ENCODE measurements around the gene TACR1. TPM values are rescaled to one million over a fixed set of nuclear protein-coding genes. Genes with fewer than 3 reads are reported as not detected.
"Not testable (repeated sequence)": the region's sequence is repeated elsewhere in the genome, so short reads cannot be mapped to it uniquely, and the experiment has no call there.

TACR1 gene
- total and polyA plus RNA-seq, 2 donors (not counting 1 experiment from before 2014, with no cell fraction given), result 0.01 to 0.05 TPM

GRCh38 chr2:75174519-75174918, 24.8 kb downstream of the TACR1 start:
- Histone ChIP-seq H3K9me3 (ENCODE audit: control extremely low read depth in 1 of 3, control insufficient read depth in 2 of 3, insufficient read depth in 1 of 3, low read length in 2 of 3) (no peaks in the 10 kb centered on the region), H4K20me1 (ENCODE audit: control insufficient read depth, insufficient read depth, low read length, poor library complexity, severe bottlenecking) (no peaks in the 10 kb centered on the region), H2AFZ (ENCODE audit: insufficient read depth, low read depth, low read length, poor library complexity, severe bottlenecking) (no peak overlapping the region), H3K9ac (ENCODE audit: low read length) (no peak overlapping the region), H3K79me2 (ENCODE audit: control insufficient read depth, insufficient read depth, low read length) (no peaks in the 10 kb centered on the region), H3K4me2 (replicated peaks; ENCODE audit: low read depth, low read length, poor library complexity, severe bottlenecking) (no peak overlapping the region), H3K4me1 (ENCODE audit: control insufficient read depth in 2 of 2, insufficient read depth in 2 of 2, low read length in 2 of 2) (no peaks in the 10 kb centered on the region), H3K27ac (ENCODE audit: low read length in 2 of 2) (no peak overlapping the region), H3K36me3 (replicated peaks in 1 of 2; ENCODE audit: control extremely low read depth in 1 of 2, control insufficient read depth in 1 of 2, extremely low read depth in 1 of 2, insufficient read depth in 2 of 2, low read length in 1 of 2) (no peaks in the 10 kb centered on the region), H3K4me3 (ENCODE audit: control extremely low read depth in 1 of 5, extremely low read depth in 1 of 5, insufficient read depth in 1 of 5, low read depth in 2 of 5, low read length in 4 of 5) (no peak overlapping the region), H3K27me3 (replicated peaks in 1 of 4; ENCODE audit: control extremely low read depth in 1 of 4, control insufficient read depth in 3 of 4, insufficient read depth in 4 of 4, low read length in 3 of 4) (no peaks in the 10 kb centered on the region)
- ATAC-seq (ENCODE audit: low read depth) (no peak), DNase-seq (no peak)
- H3K4me3 Mint-ChIP-seq, result no peak overlapping the region
- H3K27me3 Mint-ChIP-seq, result peaks cover 8% of the 10 kb centered on the region
- no peak for TF ChIP-seq EZH2 (IDR thresholded peaks at IDR 0.05; ENCODE audit: borderline replicate concordance, insufficient read depth, low read depth, low read length, poor library complexity, severe bottlenecking)
- TF ChIP-seq, protein P1, sequence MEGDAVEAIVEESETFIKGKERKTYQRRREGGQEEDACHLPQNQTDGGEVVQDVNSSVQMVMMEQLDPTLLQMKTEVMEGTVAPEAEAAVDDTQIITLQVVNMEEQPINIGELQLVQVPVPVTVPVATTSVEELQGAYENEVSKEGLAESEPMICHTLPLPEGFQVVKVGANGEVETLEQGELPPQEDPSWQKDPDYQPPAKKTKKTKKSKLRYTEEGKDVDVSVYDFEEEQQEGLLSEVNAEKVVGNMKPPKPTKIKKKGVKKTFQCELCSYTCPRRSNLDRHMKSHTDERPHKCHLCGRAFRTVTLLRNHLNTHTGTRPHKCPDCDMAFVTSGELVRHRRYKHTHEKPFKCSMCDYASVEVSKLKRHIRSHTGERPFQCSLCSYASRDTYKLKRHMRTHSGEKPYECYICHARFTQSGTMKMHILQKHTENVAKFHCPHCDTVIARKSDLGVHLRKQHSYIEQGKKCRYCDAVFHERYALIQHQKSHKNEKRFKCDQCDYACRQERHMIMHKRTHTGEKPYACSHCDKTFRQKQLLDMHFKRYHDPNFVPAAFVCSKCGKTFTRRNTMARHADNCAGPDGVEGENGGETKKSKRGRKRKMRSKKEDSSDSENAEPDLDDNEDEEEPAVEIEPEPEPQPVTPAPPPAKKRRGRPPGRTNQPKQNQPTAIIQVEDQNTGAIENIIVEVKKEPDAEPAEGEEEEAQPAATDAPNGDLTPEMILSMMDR (IDR thresholded peaks at IDR 0.05), result no peak
- WGBS (ENCODE audit: insufficient coverage), result no CpG with 5 or more reads among the region's 2 CpGs
- ChIA-PET CTCF (no interaction called here), POLR2A (no interaction called here)
- no peaks in the 10 kb centered on the region for H3K9me3 Mint-ChIP-seq (ENCODE audit: insufficient read depth)
- no peak overlapping the region for H3K27ac Mint-ChIP-seq
- H3K4me1 Mint-ChIP-seq, result no peaks in the 10 kb centered on the region
- intact Hi-C loops (cut with micrococcal nuclease), result no loop called here

DNA sequence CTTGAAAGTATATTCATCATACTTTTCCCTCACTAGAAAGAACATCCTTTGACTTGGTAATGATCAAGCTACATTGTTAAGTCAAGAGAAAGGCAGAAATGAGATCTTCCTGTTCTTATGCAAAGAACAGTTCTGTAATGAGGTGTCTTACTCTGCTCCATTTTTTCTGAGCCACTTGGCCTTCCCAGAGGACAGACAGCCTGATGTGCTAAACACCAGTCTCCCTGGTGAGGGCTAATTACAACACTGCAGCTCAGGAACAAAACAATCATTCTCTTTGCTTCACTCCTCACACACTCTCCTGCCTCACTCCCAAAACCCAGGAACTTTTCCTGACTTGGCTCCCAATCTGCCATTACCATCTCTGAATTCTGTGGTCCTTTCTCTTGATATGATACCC, 25.6 kb downstream of the TACR1 start:
- no peak for TF ChIP-seq EZH2 (IDR thresholded peaks at IDR 0.05; ENCODE audit: borderline replicate concordance, insufficient read depth, low read depth, low read length, poor library complexity, severe bottlenecking)
- TF ChIP-seq, protein P1 (IDR thresholded peaks at IDR 0.05), result no peak
- Mint-ChIP-seq H3K4me1 (no peaks in the 10 kb centered on the region), H3K4me3 (no peak overlapping the region), H3K9me3 (ENCODE audit: insufficient read depth) (no peaks in the 10 kb centered on the region), H3K27ac (no peak overlapping the region), H3K27me3 (peaks cover 8% of the 10 kb centered on the region)
- Histone ChIP-seq H3K36me3 (replicated peaks in 1 of 2; ENCODE audit: control extremely low read depth in 1 of 2, control insufficient read depth in 1 of 2, extremely low read depth in 1 of 2, insufficient read depth in 2 of 2, low read length in 1 of 2) (no peaks in the 10 kb centered on the region), H3K4me2 (replicated peaks; ENCODE audit: low read depth, low read length, poor library complexity, severe bottlenecking) (no peak overlapping the region), H2AFZ (ENCODE audit: insufficient read depth, low read depth, low read length, poor library complexity, severe bottlenecking) (no peak overlapping the region), H3K9ac (ENCODE audit: low read length) (no peak overlapping the region), H3K4me3 (ENCODE audit: control extremely low read depth in 1 of 5, extremely low read depth in 1 of 5, insufficient read depth in 1 of 5, low read depth in 2 of 5, low read length in 4 of 5) (no peak overlapping the region), H3K9me3 (ENCODE audit: control extremely low read depth in 1 of 3, control insufficient read depth in 2 of 3, insufficient read depth in 1 of 3, low read length in 2 of 3) (no peaks in the 10 kb centered on the region), H3K4me1 (ENCODE audit: control insufficient read depth in 2 of 2, insufficient read depth in 2 of 2, low read length in 2 of 2) (no peaks in the 10 kb centered on the region), H3K27me3 (replicated peaks in 1 of 4; ENCODE audit: control extremely low read depth in 1 of 4, control insufficient read depth in 3 of 4, insufficient read depth in 4 of 4, low read length in 3 of 4) (no peaks in the 10 kb centered on the region), H4K20me1 (ENCODE audit: control insufficient read depth, insufficient read depth, low read length, poor library complexity, severe bottlenecking) (no peaks in the 10 kb centered on the region), H3K27ac (ENCODE audit: low read length in 2 of 2) (no peak overlapping the region), H3K79me2 (ENCODE audit: control insufficient read depth, insufficient read depth, low read length) (no peaks in the 10 kb centered on the region)
- intact Hi-C loops (cut with micrococcal nuclease), result no loop called here
- ATAC-seq (ENCODE audit: low read depth) (no peak), DNase-seq (no peak)
- ChIA-PET POLR2A (no interaction called here), CTCF (no interaction called here)

DNA sequence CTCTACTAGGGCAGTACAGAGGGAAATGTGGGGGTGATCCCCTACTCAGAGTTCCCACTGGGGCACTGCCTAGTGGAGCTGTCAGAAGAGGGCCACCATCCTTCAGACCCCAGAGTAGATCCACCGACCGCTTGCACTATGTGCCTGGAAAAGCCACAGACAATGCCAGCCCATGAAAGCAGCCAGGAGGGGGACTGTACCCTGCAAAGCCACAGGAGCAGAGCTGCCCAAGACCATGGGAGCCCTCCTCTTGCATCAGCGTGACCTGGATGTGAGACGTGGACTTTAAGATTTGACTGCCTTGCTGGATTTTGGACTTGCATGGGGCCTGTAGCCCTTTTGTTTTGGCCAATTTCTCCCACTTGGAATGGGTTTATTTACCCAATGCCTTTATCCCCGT, 27.9 kb downstream of the TACR1 start:
- H4K20me1 ChIP-seq (ENCODE audit: control insufficient read depth, insufficient read depth, low read length, poor library complexity, severe bottlenecking); ATAC-seq (ENCODE audit: low read depth); H3K4me2 ChIP-seq (replicated peaks; ENCODE audit: low read depth, low read length, poor library complexity, severe bottlenecking); H3K9me3 ChIP-seq (ENCODE audit: control extremely low read depth in 1 of 3, control insufficient read depth in 2 of 3, insufficient read depth in 1 of 3, low read length in 2 of 3); H3K27ac ChIP-seq (ENCODE audit: low read length in 2 of 2); POLR2A ChIA-PET; H3K9me3 Mint-ChIP-seq (ENCODE audit: insufficient read depth); intact Hi-C loops (cut with micrococcal nuclease); H2AFZ ChIP-seq (ENCODE audit: insufficient read depth, low read depth, low read length, poor library complexity, severe bottlenecking); H3K27me3 ChIP-seq (replicated peaks in 1 of 4; ENCODE audit: control extremely low read depth in 1 of 4, control insufficient read depth in 3 of 4, insufficient read depth in 4 of 4, low read length in 3 of 4); H3K4me3 ChIP-seq (ENCODE audit: control extremely low read depth in 1 of 5, extremely low read depth in 1 of 5, insufficient read depth in 1 of 5, low read depth in 2 of 5, low read length in 4 of 5); H3K4me1 Mint-ChIP-seq; CTCF ChIA-PET; H3K27ac Mint-ChIP-seq; DNase-seq; H3K27me3 Mint-ChIP-seq; H3K79me2 ChIP-seq (ENCODE audit: control insufficient read depth, insufficient read depth, low read length); H3K4me3 Mint-ChIP-seq; H3K9ac ChIP-seq (ENCODE audit: low read length); H3K36me3 ChIP-seq (replicated peaks in 1 of 2; ENCODE audit: control extremely low read depth in 1 of 2, control insufficient read depth in 1 of 2, extremely low read depth in 1 of 2, insufficient read depth in 2 of 2, low read length in 1 of 2); H3K4me1 ChIP-seq (ENCODE audit: control insufficient read depth in 2 of 2, insufficient read depth in 2 of 2, low read length in 2 of 2): not testable (repeated sequence)
- 100% methylated on average over 4 of the region's 5 CpGs for WGBS (ENCODE audit: insufficient coverage)

All from B cell (primary cell).